GM12892 (cell line): Measurements from ENCODE around the gene TMEM158.

ENCODE experiments used
- POLR2A ChIP-seq: IDR thresholded peaks from 2 replicates; pipeline ENCODE4 v1.6.1; 2011; ENCODE audit warnings: low read depth, low read length, control low read depth
- POLR2AphosphoS5 ChIP-seq: IDR thresholded peaks from 2 replicates; pipeline ENCODE4 v1.6.1; 2011; ENCODE audit warnings: low read depth, low read length, control low read depth

DNA sequence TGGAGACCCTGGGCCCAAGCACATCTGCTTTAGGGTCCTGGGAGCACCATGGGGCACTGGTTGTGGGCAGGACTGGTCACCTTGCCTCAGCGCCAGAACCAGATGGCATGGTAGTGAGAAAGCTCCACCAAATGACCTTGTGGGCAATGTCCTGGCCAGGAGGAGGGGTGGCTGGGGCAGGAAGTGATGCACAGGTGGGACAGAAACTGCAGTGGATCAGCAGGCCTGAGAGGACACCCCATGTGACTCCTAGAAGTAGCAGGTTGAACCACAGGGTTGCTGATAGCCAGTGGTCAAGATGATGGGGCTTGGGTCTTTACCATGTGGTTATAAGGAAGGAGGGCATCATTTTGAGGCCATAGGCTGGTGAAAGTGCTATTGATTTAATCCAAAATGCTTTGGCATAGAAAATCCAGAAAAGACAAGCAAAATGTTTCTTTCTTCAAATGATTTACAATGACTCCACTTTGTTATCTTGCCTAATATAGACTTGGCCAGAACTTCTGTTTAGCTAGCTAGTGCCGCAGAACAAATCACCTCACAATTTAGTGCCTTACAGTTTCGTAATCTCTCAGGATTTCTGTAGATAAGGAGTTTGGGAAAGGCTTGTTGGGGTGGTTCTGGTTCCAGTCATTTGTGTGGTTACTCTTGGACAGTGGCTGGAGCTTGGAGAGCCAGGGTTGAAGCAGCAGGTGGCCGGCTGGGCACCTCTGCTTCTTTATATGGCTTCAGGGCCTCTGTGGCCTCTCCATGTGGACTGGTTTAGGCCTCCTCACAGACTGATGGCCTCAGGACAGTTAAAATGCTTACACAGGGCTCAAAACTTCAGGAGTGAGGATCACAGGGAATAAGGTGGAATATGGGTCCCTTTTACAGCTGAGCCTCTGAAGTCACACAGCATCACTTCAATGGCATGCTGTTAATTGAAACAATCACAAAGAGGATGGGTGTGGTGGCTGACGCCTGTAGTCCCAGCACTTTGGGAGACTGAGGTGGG is 27.5 kb downstream of the TMEM158 start:
- TF ChIP-seq POLR2AphosphoS5 (no peak), POLR2A (no peak)
